Lower leg skin (tissue), 3 donors: ENCODE data around the gene PNKP.

Experiments used
- CTCF ChIP-seq, 3 donors: fragments of 450-650 bp; IDR thresholded peaks; one replicate each; pipeline ENCODE4 v1.5.1; 2016; ENCODE audit warnings: antibody characterized with exemption in 3 of 3, mild to moderate bottlenecking in 3 of 3, moderate library complexity in 2 of 3
- POLR2A ChIP-seq, 2 donors: fragments of 450-650 bp; IDR thresholded peaks; one replicate each; pipeline ENCODE4 v1.6.1; 2016 to 2017; ENCODE audit warnings: antibody characterized with exemption in 2 of 2, mild to moderate bottlenecking in 1 of 2, moderate library complexity in 1 of 2

- TF ChIP-seq CTCF (IDR thresholded peaks at IDR 0.05): no peak
- TF ChIP-seq POLR2A (IDR thresholded peaks at IDR 0.05): no peak
Measured at GRCh38 chr19:49887665-49888509, 20.5 kb upstream of the PNKP start.
